GM19438 (cell line): Measurements from ENCODE around the gene TNFRSF14.

ENCODE experiments used
- ATAC-seq: cut with Tn5 transposase; IDR thresholded peaks from one replicate; pipeline ENCODE4 v1.9.1; 2021; ENCODE audit warnings: low read depth; ENCODE audit not compliant: unreplicated experiment

Gene TNFRSF14

GRCh38 chr1:2611031-2611501, 54.9 kb downstream of the TNFRSF14 start:
- ATAC-seq, result no peak

GRCh38 chr1:2611621-2612437, 55.7 kb downstream of the TNFRSF14 start:
- no peak for ATAC-seq

- ATAC-seq, result no peak
These were observed 56.6 kb downstream of the TNFRSF14 start for GRCh38 chr1:2612591-2613365.
